CD4-positive, alpha-beta T cell treated with Interleukin-6 at 100 ng/mL for 8 hours (primary cell): ENCODE data around the gene PKD2L1.
"Not testable (repeated sequence)": the region's sequence is repeated elsewhere in the genome, so short reads cannot be mapped to it uniquely, and the experiment has no call there.

Source experiments
- DNase-seq: peaks from one replicate; pipeline ENCODE4 v3.0.0-alpha.2; 2020; ENCODE audit warnings: mixed read lengths, low spot score

Gene PKD2L1

DNA sequence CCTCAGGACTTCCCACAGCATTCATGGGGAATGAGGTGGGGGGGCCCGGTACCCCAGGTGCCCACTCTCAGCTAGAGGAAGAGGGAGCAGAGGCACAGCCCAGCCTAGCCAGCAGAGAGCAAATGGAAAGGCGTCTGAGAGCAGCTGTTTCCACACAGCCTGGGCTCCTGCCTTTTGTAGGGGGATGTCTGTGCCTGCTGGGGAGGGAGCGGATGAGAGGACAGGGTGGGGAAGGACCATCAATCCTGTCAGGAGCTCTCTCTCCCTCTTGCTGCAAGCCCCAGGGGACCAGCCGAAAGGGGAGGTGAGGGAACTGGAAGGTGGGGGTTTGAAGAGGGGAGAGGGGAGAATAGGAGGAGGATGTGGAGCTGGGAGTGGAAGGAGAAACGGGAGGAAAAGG is at the start of gene PKD2L1:
Gene PKD2L1 (minus strand): TSS at position 150 of the 400 bp plus-strand sequence. CDS start 125 bp downstream, at position 25.
- no peak for DNase-seq

DNA sequence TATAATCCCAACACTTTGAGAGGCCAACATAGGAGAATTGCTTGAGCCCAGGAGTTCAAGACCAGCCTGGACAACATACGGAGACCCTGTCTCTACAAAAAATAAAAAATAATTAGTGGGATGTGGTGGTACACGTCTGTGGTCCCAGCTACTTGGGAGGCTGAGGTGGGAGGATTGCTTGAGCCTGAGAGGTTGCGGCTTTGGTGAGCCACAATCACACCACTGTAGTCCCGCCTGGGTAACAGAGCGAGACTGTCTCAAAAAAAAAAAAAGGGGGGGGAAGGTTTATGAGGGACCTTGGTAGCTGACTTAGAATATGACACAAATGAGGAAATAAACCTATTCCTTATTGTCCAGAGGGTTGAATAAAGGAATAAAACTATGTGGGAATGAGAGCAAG is 47.8 kb upstream of the PKD2L1 start:
- DNase-seq, result no peak

DNA sequence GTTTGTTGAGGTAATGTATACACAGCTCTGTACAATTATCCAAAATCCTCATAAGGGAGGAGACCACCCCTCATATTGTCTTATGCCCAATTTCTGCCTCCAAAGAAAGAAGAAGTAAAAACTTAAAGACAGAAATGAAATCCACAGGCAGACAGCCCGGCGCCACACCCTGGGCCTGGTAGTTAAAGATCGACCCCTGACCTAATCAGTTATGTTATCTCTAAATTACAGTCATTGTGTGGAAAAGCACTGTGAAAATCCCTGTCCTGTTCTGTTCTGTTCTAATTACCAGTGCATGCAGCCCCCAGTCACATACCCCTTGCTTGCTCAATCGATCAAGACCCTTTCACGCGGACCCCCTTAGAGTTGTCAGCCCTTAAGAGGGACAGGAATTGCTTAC is 46.6 kb upstream of the PKD2L1 start:
- not testable (repeated sequence) for DNase-seq

DNA sequence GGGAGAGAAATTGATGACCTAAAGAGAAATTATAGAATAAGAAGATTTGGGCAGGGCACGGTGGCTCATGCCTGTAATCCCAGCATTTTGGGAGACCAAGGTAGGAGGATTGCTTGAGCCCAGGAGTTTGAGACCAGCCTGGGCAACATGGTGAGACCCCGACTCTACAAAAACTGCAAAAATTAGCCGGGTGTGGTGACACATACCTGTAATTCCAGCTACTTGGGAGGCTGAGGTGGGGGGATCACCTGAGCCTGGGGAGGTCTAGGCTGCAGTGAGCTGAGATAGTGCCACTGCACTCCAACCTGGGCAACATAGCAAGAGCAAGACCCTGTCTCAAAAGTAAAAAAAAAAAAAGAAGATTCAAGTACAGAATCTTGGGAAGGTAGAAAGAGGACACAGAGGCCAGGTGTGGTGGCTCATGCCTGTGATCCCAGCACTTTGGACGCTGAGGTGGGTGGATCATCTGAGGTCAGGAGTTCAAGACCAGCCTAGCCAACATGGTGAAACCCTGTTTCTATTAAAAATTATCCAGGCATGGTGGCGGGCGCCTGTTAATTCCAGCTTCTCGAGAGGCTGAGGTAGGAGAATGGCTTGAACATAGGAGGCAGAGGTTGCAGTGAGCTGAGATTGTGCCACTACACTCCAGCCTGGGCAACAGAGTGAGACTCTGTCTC is 44.8 kb upstream of the PKD2L1 start:
- DNase-seq, result not testable (repeated sequence)

DNA sequence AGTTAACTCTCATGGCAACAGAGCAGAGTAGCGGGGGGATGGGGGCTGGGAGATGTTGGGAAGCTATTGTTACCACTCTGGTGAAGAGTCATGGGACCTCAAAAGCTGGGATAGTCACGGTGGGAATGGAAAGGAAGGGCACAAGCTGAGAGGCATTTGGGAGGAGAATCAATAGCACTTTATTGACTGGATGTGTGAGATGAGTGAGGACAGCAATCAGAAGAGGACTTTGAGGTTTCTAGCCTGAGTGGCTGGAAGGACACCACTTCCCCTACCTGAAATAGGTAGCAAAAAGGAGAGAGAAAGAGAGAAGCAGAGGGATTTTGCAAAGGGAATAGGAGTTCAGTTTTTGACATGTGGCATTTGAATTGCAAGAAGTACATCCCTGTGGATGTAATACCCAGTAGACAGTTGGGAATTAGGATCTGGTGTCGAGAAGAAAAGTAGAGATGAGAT is 44.2 kb upstream of the PKD2L1 start:
- no peak for DNase-seq

DNA sequence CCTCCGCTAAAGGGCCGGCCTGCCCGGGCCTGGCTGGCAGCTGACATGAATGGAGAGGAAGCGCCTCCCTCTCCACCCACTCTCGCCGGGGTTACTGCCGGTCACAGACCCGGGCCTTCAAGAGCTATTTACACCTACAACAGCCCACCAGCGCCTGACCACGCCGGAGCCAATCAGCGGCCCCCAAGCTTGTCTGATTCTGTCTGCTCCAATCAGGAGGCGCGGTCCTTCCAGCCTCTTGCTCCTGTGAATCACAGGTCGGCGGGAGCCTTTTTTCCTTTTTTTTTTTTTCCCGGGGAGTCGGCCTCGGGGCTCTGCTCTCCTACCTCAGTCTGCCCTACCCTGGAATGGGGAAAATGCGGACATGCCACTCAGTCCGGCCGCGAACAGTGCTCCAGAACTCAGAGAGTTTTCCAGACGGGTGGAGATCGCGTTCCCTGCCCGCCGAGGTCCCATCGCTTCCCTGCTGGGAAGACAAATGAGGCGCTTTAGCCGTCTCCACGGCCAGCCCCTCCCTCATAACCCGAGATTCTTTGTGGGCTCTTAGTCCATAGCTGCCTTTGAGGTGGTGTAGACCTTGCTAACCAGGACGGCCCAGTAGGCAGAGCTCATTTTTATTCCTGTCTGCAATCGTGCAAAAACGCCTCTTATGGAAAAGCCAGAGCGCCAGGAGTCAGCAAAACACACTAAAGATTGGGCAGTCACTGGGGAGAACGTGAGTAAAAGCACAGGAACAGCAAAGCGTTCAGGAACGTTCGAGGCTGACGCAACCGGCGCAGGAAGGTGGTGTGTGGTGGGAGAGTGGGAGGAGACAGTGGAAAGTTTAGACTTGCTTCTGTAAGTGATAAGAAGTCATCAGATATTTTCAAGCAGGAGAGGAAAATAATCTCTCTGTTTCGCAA is 43.5 kb upstream of the PKD2L1 start:
- DNase-seq, result peak; percentile 86

DNA sequence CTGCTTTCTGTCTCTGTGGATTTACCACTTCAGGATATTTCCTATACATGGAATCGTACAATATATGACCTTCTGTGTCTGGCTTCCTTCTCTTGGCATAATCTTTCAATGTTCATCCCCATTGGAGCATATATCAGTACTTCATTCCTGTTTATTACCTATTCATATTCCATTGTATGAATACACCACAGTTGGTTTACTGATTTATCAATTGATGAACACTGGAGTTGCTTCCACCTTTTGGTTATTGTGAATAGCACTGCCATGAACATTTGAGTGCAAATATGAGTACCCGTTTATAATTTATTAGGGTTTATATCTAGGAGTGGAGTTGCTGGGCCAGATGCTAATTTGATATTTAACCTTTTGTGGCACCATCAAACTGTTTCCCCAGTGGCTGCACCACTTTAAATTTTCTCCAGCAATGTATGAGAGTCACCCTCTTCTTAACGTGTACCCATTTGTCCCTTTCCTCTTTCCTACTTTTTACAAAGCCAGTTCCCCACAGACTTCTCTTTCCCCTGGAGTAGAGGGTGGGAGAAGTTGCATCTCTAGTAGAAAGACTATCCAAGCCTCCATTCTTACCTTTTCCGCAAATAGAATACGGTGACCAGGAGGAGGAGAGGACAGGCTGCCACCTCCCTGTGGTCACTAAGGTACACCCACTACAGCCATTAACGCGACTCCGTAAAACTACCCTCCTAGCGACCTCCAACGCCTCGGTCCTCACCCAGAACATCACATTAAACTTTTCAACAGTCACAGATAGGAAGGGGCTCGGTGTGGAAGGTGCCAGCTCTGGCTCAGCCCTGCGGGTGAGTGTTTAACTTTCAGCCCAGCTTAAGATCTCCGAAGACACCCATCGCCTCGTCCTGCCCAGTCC is 42.6 kb upstream of the PKD2L1 start:
- no peak for DNase-seq

DNA sequence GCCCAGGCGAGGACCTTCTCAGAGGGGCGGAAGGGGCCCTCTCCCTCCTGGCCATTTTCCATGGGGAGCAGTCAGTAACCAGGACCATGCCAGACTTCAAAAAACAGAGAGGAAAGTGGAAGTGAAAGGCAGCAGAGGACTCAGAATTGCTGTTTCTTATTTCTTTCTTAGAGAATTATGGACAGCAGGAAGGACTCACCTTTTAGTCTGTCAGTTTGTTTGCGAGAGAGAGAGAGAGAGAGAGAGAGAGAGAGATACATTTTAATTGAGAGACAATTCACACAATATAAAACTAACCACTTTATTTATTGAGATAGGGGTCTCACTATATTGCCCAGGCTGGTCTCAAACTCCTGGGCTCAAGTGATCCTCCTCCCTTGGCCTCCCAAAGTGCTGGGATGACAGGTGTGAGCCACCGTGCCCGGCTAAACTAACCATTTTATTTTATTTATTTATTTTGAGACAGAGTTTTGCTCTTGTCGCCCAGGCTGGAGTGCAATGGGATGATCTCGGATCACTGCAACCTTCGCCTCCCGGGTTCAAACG is 41.5 kb upstream of the PKD2L1 start:
- no peak for DNase-seq

DNA sequence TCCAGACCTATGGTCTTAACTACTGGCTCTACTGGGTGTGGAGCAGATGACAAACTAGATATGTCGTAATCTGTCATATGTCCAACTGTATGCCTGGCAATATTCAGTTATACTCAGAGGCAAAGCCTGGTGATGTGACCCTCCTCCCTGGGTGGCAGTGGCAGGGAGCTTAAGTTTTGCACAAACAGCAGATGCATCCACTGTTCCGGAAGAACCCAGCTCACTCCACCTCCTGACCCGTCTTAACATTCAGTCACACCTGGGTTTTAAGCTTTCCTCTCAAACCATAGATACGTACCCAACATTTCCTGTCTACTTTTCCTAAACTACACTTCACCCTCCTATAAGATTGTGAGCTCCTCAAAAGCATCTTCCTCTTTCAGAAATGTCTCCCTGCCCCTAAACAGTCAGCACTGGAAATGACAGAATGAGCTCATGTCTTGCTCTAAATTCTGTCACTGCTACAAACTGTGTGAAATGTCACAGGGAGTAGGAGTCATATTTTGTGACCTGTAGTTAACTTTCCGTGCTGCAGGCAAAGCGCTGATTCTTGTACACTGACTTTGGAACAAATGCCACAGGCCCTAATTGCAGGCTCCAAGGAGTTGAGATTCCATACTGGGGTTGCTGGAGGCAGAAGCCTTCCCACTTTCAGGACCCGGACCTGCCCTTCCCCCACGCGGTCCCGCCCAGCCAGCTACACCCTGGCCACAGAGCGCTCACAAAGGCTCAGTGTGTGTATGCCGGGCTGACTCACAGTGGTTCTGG is 40.9 kb upstream of the PKD2L1 start:
- peak; percentile 39 for DNase-seq

DNA sequence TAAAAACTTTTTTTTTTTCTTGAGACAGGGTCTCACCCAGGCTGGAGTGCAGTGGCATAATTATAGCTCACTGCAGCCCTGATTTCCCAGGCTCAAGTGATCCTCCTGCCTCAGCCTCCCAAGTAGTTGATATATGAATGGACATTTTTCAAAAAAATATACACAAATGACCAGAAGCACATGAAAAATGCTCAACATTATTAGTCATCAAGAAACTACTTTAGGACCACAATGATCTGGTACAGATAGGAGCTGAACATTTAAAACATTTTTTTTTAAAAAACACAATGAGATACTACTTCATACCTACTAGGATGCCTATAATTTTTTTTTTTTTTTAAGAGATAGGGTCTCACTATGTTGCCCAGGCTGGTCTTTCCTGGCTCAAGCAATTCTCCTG is 38.7 kb upstream of the PKD2L1 start:
- no peak for DNase-seq

DNA sequence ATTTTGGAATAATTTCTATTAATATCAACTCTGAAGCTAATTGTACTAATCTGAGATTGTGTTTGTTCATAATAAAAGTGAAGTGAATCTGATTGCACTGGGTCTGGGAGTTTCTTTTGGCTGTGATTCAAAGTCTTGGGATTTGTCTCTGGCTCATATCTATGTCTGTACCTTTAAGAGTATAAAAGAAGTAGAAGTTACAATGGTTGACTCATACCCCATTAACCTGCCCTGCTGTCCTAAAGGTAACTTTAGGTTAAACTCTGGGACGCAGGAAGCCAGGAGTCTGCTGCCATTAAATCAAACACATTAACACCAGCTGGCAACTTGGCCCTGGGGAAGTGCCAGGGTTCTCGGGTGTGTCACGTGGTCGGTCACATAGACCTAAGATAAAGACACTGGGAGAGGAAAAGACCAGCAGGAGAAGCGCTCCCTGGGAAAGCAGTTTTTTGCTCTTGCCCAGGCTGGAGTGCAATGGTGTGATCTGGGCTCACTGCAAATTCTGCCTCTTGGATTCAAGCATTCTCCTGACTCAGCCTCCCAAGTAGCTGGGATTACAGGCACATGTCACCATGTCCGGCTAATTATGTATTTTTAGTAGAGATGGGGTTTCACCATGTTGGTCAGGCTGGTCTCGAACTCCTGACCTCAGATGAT is 34.8 kb upstream of the PKD2L1 start:
- no peak for DNase-seq

DNA sequence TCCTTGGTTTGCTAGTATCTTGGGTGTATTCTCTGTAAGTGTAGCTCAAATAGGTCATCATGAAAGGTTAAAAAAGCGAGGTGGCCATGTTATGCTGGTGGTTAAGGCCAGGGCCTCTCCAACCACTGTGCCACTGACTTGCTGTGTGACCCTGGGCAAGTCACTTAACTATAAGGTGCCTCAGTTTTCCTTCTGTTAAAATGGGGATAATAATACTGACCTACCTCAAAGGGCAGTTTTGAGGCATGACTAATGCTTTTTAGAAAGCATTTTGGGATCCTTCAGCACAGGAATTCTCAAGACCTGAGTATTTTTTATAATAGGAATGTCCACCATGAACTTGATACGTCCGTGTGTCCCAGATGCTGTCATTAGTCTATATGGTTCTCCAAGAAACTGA is 34.1 kb upstream of the PKD2L1 start:
- no peak for DNase-seq

DNA sequence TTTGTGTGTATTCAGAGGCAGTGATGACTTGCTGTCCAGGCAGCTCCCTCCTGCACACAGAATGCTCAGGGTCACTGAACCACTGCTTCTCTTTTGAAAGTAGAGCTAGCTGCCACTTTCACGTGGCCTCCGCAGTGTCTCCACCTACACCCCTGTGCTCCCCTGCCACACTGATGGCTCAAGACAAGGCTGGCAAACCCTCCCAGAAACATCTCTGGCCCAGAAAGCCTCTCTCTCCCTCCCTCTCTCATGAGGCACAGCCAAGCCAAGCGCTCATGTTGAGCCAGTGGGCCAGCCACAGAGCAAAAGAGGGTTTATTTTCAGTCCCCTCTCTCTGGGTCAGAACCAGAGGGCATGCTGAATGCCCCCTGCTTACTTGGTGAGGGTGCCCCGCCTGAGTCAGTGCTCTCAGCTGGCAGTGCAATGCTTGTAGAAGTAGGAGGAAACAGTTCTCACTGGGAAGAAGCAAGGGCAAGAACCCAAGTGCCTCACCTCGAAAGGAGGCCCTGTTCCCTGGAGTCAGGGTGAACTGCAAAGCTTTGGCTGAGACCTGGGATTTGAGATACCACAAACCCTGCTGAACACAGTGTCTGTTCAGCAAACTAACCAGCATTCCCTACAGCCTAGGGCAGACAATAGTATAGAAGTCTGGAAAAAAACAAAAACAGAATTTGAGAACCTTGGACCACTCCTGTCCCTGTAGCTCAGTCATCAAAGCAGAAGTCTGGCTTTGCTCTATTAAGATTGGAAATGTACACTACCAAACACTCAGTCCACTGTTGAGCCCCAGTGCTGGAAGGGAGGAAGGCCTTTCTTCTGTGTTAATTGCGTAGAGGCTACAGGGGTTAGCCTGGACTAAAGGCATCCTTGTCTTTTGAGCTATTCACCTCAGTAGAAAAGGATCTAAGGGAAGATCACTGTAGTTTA is 32.8 kb upstream of the PKD2L1 start:
- no peak for DNase-seq

DNA sequence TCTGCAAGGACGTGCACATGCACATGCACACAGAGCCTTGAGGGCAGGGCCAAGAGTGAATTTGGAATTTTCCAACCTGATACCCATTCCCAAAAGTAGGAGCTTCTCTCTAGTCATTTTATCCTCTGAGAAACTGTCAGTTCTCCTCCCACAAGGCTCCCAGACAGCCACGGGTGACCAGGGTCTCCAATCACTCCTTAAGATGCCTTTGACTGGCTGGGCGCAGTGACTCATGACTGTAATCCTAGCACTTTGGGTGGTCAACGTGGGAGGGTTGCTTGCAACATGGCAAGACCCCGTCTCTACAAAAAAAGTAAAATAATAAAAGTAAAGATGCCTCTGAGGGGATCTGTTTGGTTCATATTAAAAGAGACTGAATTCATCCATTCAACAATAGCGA is 30.2 kb upstream of the PKD2L1 start:
- no peak for DNase-seq

DNA sequence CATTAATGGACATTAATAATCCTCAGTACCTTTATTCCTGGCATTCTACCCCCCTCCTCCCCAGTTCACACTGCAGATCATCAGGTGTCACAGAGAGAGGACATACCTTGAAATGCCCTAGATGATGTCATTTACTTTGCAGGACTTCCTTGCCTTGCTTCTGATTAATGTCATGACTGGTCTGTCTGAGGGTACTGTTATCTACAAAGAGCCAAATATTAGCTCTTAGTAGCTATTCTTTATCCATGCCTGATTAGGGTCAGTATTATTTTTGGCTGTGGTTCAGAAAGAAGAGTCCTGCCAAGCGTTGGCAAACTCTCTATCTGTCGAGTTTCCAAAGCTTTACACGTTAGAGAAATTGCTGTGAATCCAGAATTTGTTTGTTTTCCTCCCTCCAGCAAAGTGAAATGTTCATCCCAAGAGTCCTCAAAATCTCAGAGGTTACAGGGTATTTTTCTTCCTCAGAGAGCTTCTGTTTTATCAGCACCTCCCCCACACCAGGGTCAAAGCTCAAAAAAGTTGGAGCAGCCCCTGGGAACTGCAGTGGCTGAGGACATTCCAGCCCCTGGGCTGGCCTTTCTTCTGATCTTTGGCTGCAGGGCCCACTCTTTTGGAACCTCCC is 29.6 kb upstream of the PKD2L1 start:
- no peak for DNase-seq

DNA sequence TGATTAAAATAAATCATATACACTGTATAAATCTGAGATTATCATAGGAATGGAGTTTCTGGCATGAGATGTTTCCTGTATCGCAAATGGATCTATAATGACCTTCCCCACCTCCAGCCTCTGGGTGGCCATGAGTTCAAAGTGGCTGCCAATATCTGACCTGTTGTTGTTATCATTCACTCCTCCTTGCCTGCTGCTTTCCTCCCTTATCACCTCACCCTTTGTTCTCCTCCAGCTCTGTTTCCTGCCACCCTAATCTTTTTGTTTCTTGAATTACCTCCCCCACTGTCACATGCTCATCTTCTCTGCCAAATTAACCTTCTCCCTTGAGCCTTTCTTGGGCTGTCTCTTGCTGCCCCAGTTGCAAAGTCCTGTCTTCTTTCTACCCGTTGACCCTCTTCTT is 29.0 kb upstream of the PKD2L1 start:
- DNase-seq, result no peak

DNA sequence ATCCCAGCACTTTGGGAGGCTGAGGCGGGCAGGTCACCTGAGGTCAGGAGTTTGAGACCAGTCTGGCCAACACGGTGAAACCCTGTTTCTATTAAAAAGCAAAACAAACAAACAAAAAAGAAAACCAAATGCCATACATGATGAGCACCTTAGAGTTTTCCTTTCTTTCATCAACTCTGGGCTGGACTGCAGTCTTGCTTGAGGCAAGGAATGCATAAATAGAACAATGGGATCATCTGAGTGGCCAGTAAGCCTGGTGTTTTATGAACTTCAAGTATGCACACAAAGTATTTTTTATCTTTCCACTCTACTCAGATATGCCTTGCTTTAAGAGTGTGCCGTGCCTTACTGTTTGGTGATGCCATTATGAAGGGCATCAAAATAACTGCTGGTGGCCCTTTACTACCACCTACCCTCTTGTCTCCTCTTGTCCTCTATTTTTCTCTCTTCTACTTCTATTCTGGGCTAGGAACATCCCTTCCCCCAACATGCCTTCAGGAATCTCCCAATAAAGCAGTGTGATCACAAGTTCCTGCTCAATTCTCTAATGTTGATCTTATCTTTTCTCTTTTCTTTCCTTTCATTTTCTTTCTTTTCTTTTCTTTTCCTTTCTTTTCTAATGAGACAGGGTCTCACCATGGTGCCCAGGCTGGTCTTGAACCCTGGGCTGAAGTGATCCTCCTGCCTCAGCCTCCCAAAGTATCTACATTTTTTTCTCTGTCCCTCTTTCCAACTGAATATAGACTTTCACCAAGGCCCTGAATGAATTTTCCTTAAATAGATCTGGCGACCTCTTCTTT is 27.2 kb upstream of the PKD2L1 start:
- DNase-seq, result no peak
